ENCODE data around the gene SRF. TPM values are rescaled to one million over a fixed set of nuclear protein-coding genes. Genes with fewer than 3 reads are reported as not detected.

SRF gene
- total and polyA plus RNA-seq, 12 donors = 30.5 to 94.3 (median 69.6) TPM

GRCh38 chr6:43205849-43206248 is 34.8 kb downstream of the SRF start:
- intact Hi-C loops (cut with DNase I) = no loop called here
- Histone ChIP-seq H3K9me3 (no peaks in the 10 kb centered on the region), H3K27ac (no peak overlapping the region), H3K36me3 (peaks cover 0 to 58% (median 10%) of the 10 kb centered on the region in 9 donors), H3K4me1 (no peaks in the 10 kb centered on the region), H3K27me3 (no peaks in the 10 kb centered on the region), H3K4me3 (no peak overlapping the region)
- no peak for TF ChIP-seq CTCF (IDR thresholded peaks at IDR 0.05)
- ATAC-seq (no peak), DNase-seq (no peak)
- WGBS, 2 donors = 94 to 96% methylated on average over 10 of the region's 10 CpGs

GRCh38 chr6:43207286-43207685 is 36.2 kb downstream of the SRF start:
- DNase-seq (no peak), ATAC-seq (no peak)
- intact Hi-C loops (cut with DNase I) = no loop called here
- Histone ChIP-seq H3K27me3 (no peaks in the 10 kb centered on the region), H3K9me3 (no peaks in the 10 kb centered on the region), H3K36me3 (peaks cover 0 to 52% (median 10%) of the 10 kb centered on the region in 9 donors), H3K4me1 (no peaks in the 10 kb centered on the region), H3K27ac (no peak overlapping the region), H3K4me3 (no peak overlapping the region)
- 93 to 96% methylated on average over 2 of the region's 2 CpGs for WGBS, 2 donors
- TF ChIP-seq CTCF (IDR thresholded peaks at IDR 0.05) = no peak

GRCh38 chr6:43211955-43212354 is 40.9 kb downstream of the SRF start:
- Histone ChIP-seq H3K27me3 (no peaks in the 10 kb centered on the region), H3K4me1 (no peaks in the 10 kb centered on the region), H3K4me3 (no peak overlapping the region), H3K36me3 (peaks cover 0 to 64% (median 15%) of the 10 kb centered on the region in 9 donors), H3K9me3 (no peaks in the 10 kb centered on the region), H3K27ac (no peak overlapping the region)
- DNase-seq (no peak), ATAC-seq (no peak)
- TF ChIP-seq CTCF (IDR thresholded peaks at IDR 0.05) = no peak
- WGBS, 2 donors = 75 to 78% methylated on average over 1 of the region's 1 CpG
- intact Hi-C loops (cut with DNase I) = loop anchor here in 1 of 10 donors (2.0 kb wide), 1 partner anchor 29 kb away; no protein-coding TSS in a partner anchor

- peaks cover 0 to 67% (median 15%) of the 10 kb centered on the region in 9 donors for H3K36me3 ChIP-seq
- DNase-seq = no peak
- no peak for TF ChIP-seq CTCF (IDR thresholded peaks at IDR 0.05)
- H3K27me3 ChIP-seq = no peaks in the 10 kb centered on the region
- H3K9me3 ChIP-seq = no peaks in the 10 kb centered on the region
- no peak for ATAC-seq
- peaks cover 0 to 6% (median 0%) of the 10 kb centered on the region in 9 donors for H3K4me1 ChIP-seq
- H3K27ac ChIP-seq = no peak overlapping the region
- intact Hi-C loops (cut with DNase I) = no loop called here
- H3K4me3 ChIP-seq = no peak overlapping the region
- 90 to 93% methylated on average over 11 of the region's 11 CpGs for WGBS, 2 donors
Measured at GRCh38 chr6:43213431-43213830, 42.4 kb downstream of the SRF start.

Measured in heart right ventricle (tissue), 16 donors.